IPS DF 6.9 (cell line): ENCODE data around the gene FARS2.

Experiments
- DNase-seq: peaks from one replicate; pipeline ENCODE4 v3.0.0-alpha.2; 2013; ENCODE audit warnings: low read depth, low spot score
- H3K27ac ChIP-seq: one replicate; pipeline ENCODE4 v1.5.1; 2013; ENCODE audit warnings: low read length, control low read depth
- H3K27me3 ChIP-seq: 2 replicates; pipeline ENCODE4 v1.6.1; 2013; ENCODE audit warnings: mild to moderate bottlenecking, low read length; ENCODE audit not compliant: control insufficient read depth, insufficient read depth
- H3K36me3 ChIP-seq: 2 replicates; pipeline ENCODE4 v1.6.1; 2013; ENCODE audit warnings: low read length; ENCODE audit not compliant: control insufficient read depth, insufficient read depth
- H3K4me1 ChIP-seq: 2 replicates; pipeline ENCODE4 v1.6.1; 2013; ENCODE audit warnings: low read length; ENCODE audit not compliant: control insufficient read depth, insufficient read depth
- H3K4me3 ChIP-seq: 2 replicates; pipeline ENCODE4 v1.5.1; 2013; ENCODE audit warnings: mild to moderate bottlenecking, low read length
- H3K9me3 ChIP-seq: 2 replicates; pipeline ENCODE4 v1.6.1; 2013; ENCODE audit warnings: low read length, inconsistent platforms; ENCODE audit not compliant: control insufficient read depth, insufficient read depth
- WGBS: extraction: QIAGEN DNeasy Blood & Tissue Kit; methylation state at CpG from one replicate; pipeline ENCODE4 v1.1.7; 2013; ENCODE audit warnings: mixed read lengths, missing lambda C conversion rate; ENCODE audit not compliant: insufficient read length, insufficient coverage; 5-methylcytosine and 5-hydroxymethylcytosine counted together

The FARS2 gene

DNA sequence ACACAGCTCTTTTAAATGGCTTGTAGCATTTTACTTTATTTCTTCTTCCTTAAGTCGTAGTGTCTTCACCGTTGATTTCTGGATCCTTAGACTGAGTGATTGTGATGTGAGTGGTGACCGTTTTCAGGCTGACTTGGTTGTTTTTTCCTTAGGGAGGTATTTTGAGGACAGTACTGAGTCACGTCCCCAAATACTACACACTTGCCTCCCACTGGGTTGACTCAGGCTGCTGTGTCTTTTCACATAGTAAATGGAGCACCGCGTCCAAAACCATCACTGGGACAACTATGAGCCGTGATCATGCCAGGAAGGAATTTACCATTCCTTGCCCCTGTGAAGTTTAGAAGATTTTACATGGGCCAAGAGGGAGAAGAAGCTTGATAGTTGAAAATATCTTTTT, 174.1 kb downstream of the FARS2 start:
- Histone ChIP-seq H3K36me3 (no peaks in the 10 kb centered on the region), H3K4me1 (peaks cover 5% of the 10 kb centered on the region; the same call in 1 of the 2 replicates), H3K4me3 (no peak overlapping the region), H3K27me3 (no peaks in the 10 kb centered on the region), H3K27ac (no peak overlapping the region), H3K9me3 (no peaks in the 10 kb centered on the region)
- no peak for DNase-seq
- no CpG with 5 or more reads among the region's 7 CpGs for WGBS

GRCh38 chr6:5438922-5439584, 177.7 kb downstream of the FARS2 start:
- Histone ChIP-seq H3K9me3 (no peaks in the 10 kb centered on the region), H3K4me3 (no peak overlapping the region), H3K27ac (no peak overlapping the region), H3K36me3 (no peaks in the 10 kb centered on the region), H3K27me3 (no peaks in the 10 kb centered on the region), H3K4me1 (peaks cover 1% of the 10 kb centered on the region; the same call in 1 of the 2 replicates)
- WGBS, result no CpG with 5 or more reads among the region's 5 CpGs
- peak; percentile 68 for DNase-seq

- H3K27ac ChIP-seq, result no peak overlapping the region
- H3K4me1 ChIP-seq, result peaks cover 1% of the 10 kb centered on the region; the same call in 1 of the 2 replicates
- no peak overlapping the region for H3K4me3 ChIP-seq
- no peak for DNase-seq
- H3K36me3 ChIP-seq, result no peaks in the 10 kb centered on the region
- WGBS, result no CpG with 5 or more reads among the region's 3 CpGs
- H3K9me3 ChIP-seq, result no peaks in the 10 kb centered on the region
- H3K27me3 ChIP-seq, result no peaks in the 10 kb centered on the region
Observed at GRCh38 chr6:5439749-5440148, 178.4 kb downstream of the FARS2 start.

GRCh38 chr6:5442319-5442718, 181.0 kb downstream of the FARS2 start:
- Histone ChIP-seq H3K9me3 (no peaks in the 10 kb centered on the region), H3K27me3 (no peaks in the 10 kb centered on the region), H3K4me1 (peaks cover 1% of the 10 kb centered on the region; the same call in 1 of the 2 replicates), H3K4me3 (no peak overlapping the region), H3K36me3 (no peaks in the 10 kb centered on the region), H3K27ac (no peak overlapping the region)
- WGBS, result no CpG with 5 or more reads among the region's 2 CpGs
- no peak for DNase-seq

DNA sequence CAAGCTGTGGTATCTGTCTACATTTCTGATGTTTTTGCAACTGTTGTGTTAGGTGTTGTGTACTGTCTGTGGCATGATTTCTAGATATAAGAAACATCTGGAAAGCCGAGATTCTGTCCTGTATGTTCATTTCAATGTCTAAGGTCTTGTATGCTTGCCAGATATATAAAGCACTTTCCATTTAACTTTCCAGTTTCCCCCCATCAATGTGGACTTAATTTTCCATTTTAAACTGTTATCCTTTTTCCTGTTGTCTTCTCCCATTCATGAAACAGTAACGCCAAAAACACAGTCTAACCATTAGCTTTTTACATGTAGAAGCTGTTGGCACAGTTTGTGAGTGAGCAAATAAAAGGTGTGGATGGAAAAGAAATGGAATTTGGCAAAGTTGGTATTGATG, 181.6 kb downstream of the FARS2 start:
- H3K4me1 ChIP-seq, result peaks cover 1% of the 10 kb centered on the region; the same call in 1 of the 2 replicates
- no peak overlapping the region for H3K27ac ChIP-seq
- no CpG with 5 or more reads among the region's 2 CpGs for WGBS
- no peaks in the 10 kb centered on the region for H3K27me3 ChIP-seq
- H3K36me3 ChIP-seq, result no peaks in the 10 kb centered on the region
- H3K9me3 ChIP-seq, result no peaks in the 10 kb centered on the region
- no peak overlapping the region for H3K4me3 ChIP-seq
- DNase-seq, result no peak

DNA sequence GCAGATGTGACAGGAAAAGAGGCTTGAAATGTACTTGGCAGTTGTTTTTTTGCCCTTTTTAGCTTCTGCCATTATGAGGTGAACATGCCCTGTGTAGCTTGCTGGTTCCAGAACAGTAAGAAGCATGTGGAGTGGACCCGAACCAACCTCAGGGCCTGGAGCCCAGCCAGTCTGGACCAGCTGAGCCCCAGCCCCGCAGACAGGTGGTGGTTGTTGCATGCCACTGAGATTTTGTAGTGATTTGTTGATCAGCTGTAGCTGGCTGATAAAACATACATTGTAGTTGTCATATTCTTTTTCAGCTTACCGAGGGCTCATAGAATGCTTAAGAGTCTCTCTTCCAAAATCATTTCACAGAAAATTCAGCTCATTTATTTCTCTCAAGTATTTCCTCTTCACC, 182.2 kb downstream of the FARS2 start:
- Histone ChIP-seq H3K4me1 (peaks cover 1% of the 10 kb centered on the region; the same call in 1 of the 2 replicates), H3K4me3 (no peak overlapping the region), H3K27ac (no peak overlapping the region), H3K27me3 (no peaks in the 10 kb centered on the region), H3K36me3 (no peaks in the 10 kb centered on the region), H3K9me3 (no peaks in the 10 kb centered on the region)
- WGBS, result no CpG with 5 or more reads among the region's 3 CpGs
- no peak for DNase-seq

GRCh38 chr6:5446362-5447075, 185.2 kb downstream of the FARS2 start:
- Histone ChIP-seq H3K36me3 (no peaks in the 10 kb centered on the region), H3K9me3 (no peaks in the 10 kb centered on the region)

DNA sequence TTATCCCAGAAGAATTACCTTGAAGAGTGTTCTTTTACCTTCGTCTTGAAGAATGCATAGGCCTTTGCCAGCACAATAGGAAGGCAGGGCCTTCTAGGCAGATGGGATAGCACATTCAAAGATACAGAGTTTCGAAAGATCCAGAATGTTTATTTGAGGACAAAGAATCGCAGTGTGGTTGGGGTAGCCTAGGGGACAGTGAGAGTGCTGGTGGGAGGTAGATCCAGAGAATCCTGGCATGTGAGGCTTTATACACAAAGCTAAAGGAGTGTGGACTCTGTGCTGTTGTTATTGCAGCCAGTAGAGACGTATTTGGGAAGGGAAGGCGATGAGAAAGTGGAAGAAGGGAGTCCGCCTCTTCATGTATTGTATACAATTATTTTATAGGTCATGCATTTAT, 186.6 kb downstream of the FARS2 start:
- no peak for DNase-seq
- no peaks in the 10 kb centered on the region for H3K27me3 ChIP-seq
- no CpG with 5 or more reads among the region's 6 CpGs for WGBS
- no peaks in the 10 kb centered on the region for H3K36me3 ChIP-seq
- H3K4me1 ChIP-seq, result no peaks in the 10 kb centered on the region
- no peak overlapping the region for H3K4me3 ChIP-seq
- H3K27ac ChIP-seq, result no peak overlapping the region
- H3K9me3 ChIP-seq, result no peaks in the 10 kb centered on the region

More at GRCh38 chr6:5446362-5447075, 185.2 kb downstream of the FARS2 start:
- DNase-seq, result no peak
- Histone ChIP-seq H3K27me3 (no peaks in the 10 kb centered on the region), H3K4me1 (no peaks in the 10 kb centered on the region), H3K4me3 (no peak overlapping the region), H3K27ac (no peak overlapping the region)
- no CpG with 5 or more reads among the region's 7 CpGs for WGBS

- no peak for DNase-seq
- WGBS, result no CpG with 5 or more reads among the region's 3 CpGs
- H3K27me3 ChIP-seq, result no peaks in the 10 kb centered on the region
- no peak overlapping the region for H3K27ac ChIP-seq
- H3K4me1 ChIP-seq, result no peaks in the 10 kb centered on the region
- H3K4me3 ChIP-seq, result no peak overlapping the region
- no peaks in the 10 kb centered on the region for H3K9me3 ChIP-seq
- no peaks in the 10 kb centered on the region for H3K36me3 ChIP-seq
Observed at GRCh38 chr6:5450073-5450472, 188.8 kb downstream of the FARS2 start.

DNA sequence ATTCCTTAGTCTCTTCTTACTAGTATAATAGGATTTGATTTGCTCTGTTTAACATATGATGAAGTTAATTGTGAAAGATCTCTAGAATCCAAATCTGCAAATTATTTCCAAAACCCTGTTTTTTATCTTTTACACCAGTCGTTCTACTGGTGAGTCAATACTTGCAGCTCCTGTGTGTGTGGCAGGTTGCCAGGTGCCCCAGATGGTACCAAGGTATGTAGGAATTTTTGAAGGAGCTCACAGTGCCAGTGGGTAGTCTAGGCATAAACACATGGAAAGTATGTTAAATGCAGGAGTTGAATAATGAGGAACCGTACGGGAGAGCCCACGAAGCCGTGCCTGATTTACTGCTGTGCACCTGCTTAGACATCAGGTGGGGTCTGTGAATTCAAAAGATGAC, 192.2 kb downstream of the FARS2 start:
- H3K27ac ChIP-seq, result no peak overlapping the region
- no peak for DNase-seq
- peaks cover 2% of the 10 kb centered on the region; the same call in 1 of the 2 replicates for H3K4me1 ChIP-seq
- no CpG with 5 or more reads among the region's 5 CpGs for WGBS
- H3K27me3 ChIP-seq, result no peaks in the 10 kb centered on the region
- H3K36me3 ChIP-seq, result no peaks in the 10 kb centered on the region
- no peaks in the 10 kb centered on the region for H3K9me3 ChIP-seq
- no peak overlapping the region for H3K4me3 ChIP-seq
